NCI-H460 (cell line): ENCODE data around the gene H2AZ1. TPM values are rescaled to one million over a fixed set of nuclear protein-coding genes. Genes with fewer than 3 reads are reported as not detected.
"Not testable (repeated sequence)": the region's sequence is repeated elsewhere in the genome, so short reads cannot be mapped to it uniquely, and the experiment has no call there.

Experiments used
- DNase-seq: peaks from one replicate; pipeline ENCODE4 v3.0.0-alpha.2; 2016; ENCODE audit warnings: low read depth; ENCODE audit errors: extremely low read depth
- polyA plus RNA-seq: library from polyadenylated mRNA; depleted of rRNA; stranded (reverse); fragments of >200 nt; gene quantifications from 2 replicates; pipeline ENCODE4 v1.2.3, GENCODE V29; 2014; cell fraction: nucleus; rRNA removed
- total RNA-seq: library from RNA; depleted of rRNA; stranded (reverse); fragments of >200 nt; shearing (Covaris generic); gene quantifications from 2 replicates; pipeline ENCODE4 v1.2.3, GENCODE V29; 2014; rRNA removed

The H2AZ1 gene
- 424 and 447 TPM in 2 replicates for total RNA-seq
- 593 and 720 TPM in 2 replicates for polyA plus RNA-seq

GRCh38 chr4:99949999-99950912, at the start of gene H2AZ1:
TSS of gene H2AZ1 (minus strand) at chr4:99950275. CDS start at chr4:99950170, 105 bp downstream.
- DNase-seq, result peak; percentile 98

- DNase-seq, result peak; percentile 29
These were observed 48.2 kb upstream of the H2AZ1 start for GRCh38 chr4:99998062-99998867.

GRCh38 chr4:99991741-99992140, 41.7 kb upstream of the H2AZ1 start:
- DNase-seq, result no peak

- DNase-seq, result no peak
These were observed 37.6 kb upstream of the H2AZ1 start for GRCh38 chr4:99987681-99988080.

GRCh38 chr4:99986792-99987191, 36.7 kb upstream of the H2AZ1 start:
- DNase-seq, result no peak

- DNase-seq, result no peak
These were observed 33.3 kb upstream of the H2AZ1 start for GRCh38 chr4:99983289-99983943.

- DNase-seq, result no peak
These were observed 29.8 kb upstream of the H2AZ1 start for GRCh38 chr4:99979872-99980271.

- DNase-seq, result no peak
These were observed 21.5 kb upstream of the H2AZ1 start for GRCh38 chr4:99971453-99972111.

GRCh38 chr4:99968330-99968729, 18.3 kb upstream of the H2AZ1 start:
- DNase-seq, result no peak

- no peak for DNase-seq
These were observed 16.6 kb upstream of the H2AZ1 start for GRCh38 chr4:99966692-99967091.

GRCh38 chr4:99965674-99966350, 15.7 kb upstream of the H2AZ1 start:
- DNase-seq, result no peak

GRCh38 chr4:99965173-99965572, 15.1 kb upstream of the H2AZ1 start:
- DNase-seq, result no peak

- no peak for DNase-seq
These were observed 11.6 kb upstream of the H2AZ1 start for GRCh38 chr4:99961711-99962110.

GRCh38 chr4:99960648-99961047, 10.6 kb upstream of the H2AZ1 start:
- DNase-seq, result no peak

GRCh38 chr4:99958207-99958606, 8.1 kb upstream of the H2AZ1 start:
- not testable (repeated sequence) for DNase-seq

- DNase-seq, result no peak
These were observed 809 bp upstream of the H2AZ1 start for GRCh38 chr4:99950913-99951254.

- DNase-seq, result peak; percentile 93
These were observed 759 bp downstream of the H2AZ1 start for GRCh38 chr4:99949034-99949998.

GRCh38 chr4:99947608-99948007, 2.5 kb downstream of the H2AZ1 start:
- no peak for DNase-seq

GRCh38 chr4:99947190-99947578, 2.9 kb downstream of the H2AZ1 start:
- no peak for DNase-seq
